Stimulated activated CD4-positive, alpha-beta T cell treated with anti-CD3 and anti-CD28 coated beads, TNF-alpha, amount 100 ng/mL, for 1 hour (primary cell): ENCODE measurements around the gene SLC44A3.

Experiments
- DNase-seq, 3 donors: peaks; one replicate each; pipeline ENCODE4 v3.0.0-alpha.2; 2020; ENCODE audit warnings: low read depth in 3 of 3, low spot score in 1 of 3

The SLC44A3 gene

GRCh38 chr1:94872771-94873495 is 52.8 kb downstream of the SLC44A3 start:
- no peak for DNase-seq

- DNase-seq = no peak
These were observed 53.6 kb downstream of the SLC44A3 start for GRCh38 chr1:94873520-94874351.

- no peak for DNase-seq
These were observed 54.3 kb downstream of the SLC44A3 start for GRCh38 chr1:94874423-94874822.

GRCh38 chr1:94875794-94876193 is 55.6 kb downstream of the SLC44A3 start:
- no peak for DNase-seq

GRCh38 chr1:94876362-94876761 is 56.2 kb downstream of the SLC44A3 start:
- no peak for DNase-seq

- no peak for DNase-seq
These were observed 58.2 kb downstream of the SLC44A3 start for GRCh38 chr1:94878329-94878728.

- DNase-seq = no peak
These were observed 63.5 kb downstream of the SLC44A3 start for GRCh38 chr1:94883691-94884090.

- no peak for DNase-seq
These were observed 63.9 kb downstream of the SLC44A3 start for GRCh38 chr1:94884106-94884505.

- no peak for DNase-seq
These were observed 64.3 kb downstream of the SLC44A3 start for GRCh38 chr1:94884507-94884906.

GRCh38 chr1:94886361-94886760 is 66.2 kb downstream of the SLC44A3 start:
- DNase-seq = no peak

- no peak for DNase-seq
These were observed 66.9 kb downstream of the SLC44A3 start for GRCh38 chr1:94887106-94887505.

GRCh38 chr1:94887603-94888171 is 67.5 kb downstream of the SLC44A3 start:
- DNase-seq = no peak

GRCh38 chr1:94888201-94888600 is 68.0 kb downstream of the SLC44A3 start:
- no peak for DNase-seq

- DNase-seq = no peak
These were observed 72.6 kb downstream of the SLC44A3 start for GRCh38 chr1:94892604-94893254.

- no peak for DNase-seq
These were observed 74.5 kb downstream of the SLC44A3 start for GRCh38 chr1:94894630-94895029.

- DNase-seq = no peak
These were observed 75.4 kb downstream of the SLC44A3 start for GRCh38 chr1:94895518-94895917.

GRCh38 chr1:94898491-94899385 is 78.6 kb downstream of the SLC44A3 start:
- DNase-seq = no peak

GRCh38 chr1:94899756-94900155 is 79.6 kb downstream of the SLC44A3 start:
- DNase-seq = no peak

- DNase-seq = no peak
These were observed 81.7 kb downstream of the SLC44A3 start for GRCh38 chr1:94901841-94902240.

GRCh38 chr1:94903280-94904009 is 83.3 kb downstream of the SLC44A3 start:
- no peak for DNase-seq
